IPS-NIHi11 (cell line): Measurements from ENCODE around the gene CD22.

Experiments used
- DNase-seq: peaks from one replicate; pipeline ENCODE4 v3.0.0; 2012; ENCODE audit warnings: mixed read lengths, low spot score

Gene CD22

GRCh38 chr19:35295792-35296462 lies 33.1 kb upstream of the CD22 start:
- DNase-seq = no peak

- no peak for DNase-seq
These were observed 32.1 kb upstream of the CD22 start for GRCh38 chr19:35296644-35297514.

- DNase-seq = no peak
These were observed 31.5 kb upstream of the CD22 start for GRCh38 chr19:35297515-35297848.

- DNase-seq = no peak
These were observed 31.1 kb upstream of the CD22 start for GRCh38 chr19:35297922-35298321.

- DNase-seq = no peak
These were observed 30.4 kb upstream of the CD22 start for GRCh38 chr19:35298561-35298972.

- peak; percentile 94 for DNase-seq
These were observed 29.3 kb upstream of the CD22 start for GRCh38 chr19:35299523-35300338.

- DNase-seq = no peak
These were observed 28.7 kb upstream of the CD22 start for GRCh38 chr19:35300339-35300649.

- no peak for DNase-seq
These were observed 27.0 kb upstream of the CD22 start for GRCh38 chr19:35301961-35302360.

- peak; percentile 4 for DNase-seq
These were observed 26.5 kb upstream of the CD22 start for GRCh38 chr19:35302446-35302845.

GRCh38 chr19:35303357-35303915 lies 25.6 kb upstream of the CD22 start:
- DNase-seq = no peak

- no peak for DNase-seq
These were observed 25.0 kb upstream of the CD22 start for GRCh38 chr19:35304036-35304435.

GRCh38 chr19:35305181-35305580 lies 23.8 kb upstream of the CD22 start:
- DNase-seq = no peak

- peak; percentile 75 for DNase-seq
These were observed 22.3 kb upstream of the CD22 start for GRCh38 chr19:35306473-35307246.

- peak; percentile 8 for DNase-seq
These were observed 21.1 kb upstream of the CD22 start for GRCh38 chr19:35307931-35308330.

- no peak for DNase-seq
These were observed 20.1 kb upstream of the CD22 start for GRCh38 chr19:35308910-35309309.

GRCh38 chr19:35309481-35310279 lies 19.3 kb upstream of the CD22 start:
- no peak for DNase-seq

- DNase-seq = no peak
These were observed 18.7 kb upstream of the CD22 start for GRCh38 chr19:35310331-35310730.

- DNase-seq = no peak
These were observed 18.0 kb upstream of the CD22 start for GRCh38 chr19:35310811-35311465.

GRCh38 chr19:35311901-35312665 lies 16.9 kb upstream of the CD22 start:
- DNase-seq = peak; percentile 11

GRCh38 chr19:35313587-35313986 lies 15.4 kb upstream of the CD22 start:
- peak; percentile 3 for DNase-seq
